Superior temporal gyrus (tissue), 1 donor: ENCODE measurements around the gene EHMT1.
"Not testable (repeated sequence)": the region's sequence is repeated elsewhere in the genome, so short reads cannot be mapped to it uniquely, and the experiment has no call there.

Source experiments
- DNase-seq: peaks from one replicate; pipeline ENCODE4 v3.0.0-alpha.2; 2016; ENCODE audit errors: extremely low spot score

Gene EHMT1

GRCh38 chr9:137759649-137760321 is 141.0 kb downstream of the EHMT1 start:
- no peak for DNase-seq

DNA sequence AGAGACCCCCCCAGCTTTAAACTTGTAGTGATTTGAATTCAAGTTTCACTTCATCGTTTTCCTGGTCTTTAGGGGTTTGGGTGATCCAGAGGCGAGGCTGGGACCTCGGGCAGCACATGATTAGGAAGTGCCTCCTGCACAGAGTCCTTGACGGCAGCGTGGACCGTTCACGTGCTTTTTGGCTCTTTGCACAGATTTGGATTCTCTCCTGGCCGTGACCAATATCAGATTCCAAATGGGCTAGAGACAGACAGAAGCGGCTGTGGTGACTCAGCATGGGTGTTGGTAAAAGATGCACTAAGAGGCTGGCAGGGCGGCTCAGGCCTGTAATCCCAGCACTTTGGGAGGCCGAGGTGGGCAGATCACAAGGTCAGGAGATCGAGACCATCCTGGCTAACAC is 141.6 kb downstream of the EHMT1 start:
- peak; percentile 20 for DNase-seq

- DNase-seq, result no peak
Measured at GRCh38 chr9:137761032-137761431, 142.2 kb downstream of the EHMT1 start.

- DNase-seq, result no peak
Measured at GRCh38 chr9:137761793-137762192, 143.0 kb downstream of the EHMT1 start.

DNA sequence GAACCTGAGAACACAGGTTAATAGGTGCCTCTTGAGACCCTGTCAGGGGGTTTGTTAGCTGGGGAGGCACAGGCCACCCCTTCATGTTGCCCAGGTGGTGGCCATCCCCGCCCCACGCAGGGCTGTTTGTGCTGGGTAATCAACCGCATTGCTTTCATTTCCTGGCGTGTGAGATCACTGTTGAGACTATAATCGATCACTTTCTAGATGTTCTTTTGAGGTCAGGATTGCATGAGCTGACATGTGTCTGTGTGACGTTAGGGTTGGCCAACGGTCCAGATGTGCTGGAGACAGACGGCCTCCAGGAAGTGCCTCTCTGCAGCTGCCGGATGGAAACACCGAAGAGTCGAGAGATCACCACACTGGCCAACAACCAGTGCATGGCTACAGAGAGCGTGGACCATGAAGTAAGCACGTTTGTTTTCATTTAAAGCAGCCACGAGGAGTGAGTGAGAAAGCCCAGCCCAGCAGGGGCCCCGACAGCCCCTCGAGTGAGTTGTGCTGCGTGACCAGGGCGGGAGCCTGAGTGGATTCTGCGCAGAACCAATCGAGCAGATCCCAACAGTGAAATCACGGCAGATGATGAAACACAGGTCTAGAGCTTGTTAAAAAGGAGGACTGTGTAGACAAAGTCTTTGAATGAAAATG is 143.7 kb downstream of the EHMT1 start:
- no peak for DNase-seq

- no peak for DNase-seq
Measured at GRCh38 chr9:137763271-137763955, 144.6 kb downstream of the EHMT1 start.

- peak; percentile 90 for DNase-seq
Measured at GRCh38 chr9:137764171-137764671, 145.4 kb downstream of the EHMT1 start.

DNA sequence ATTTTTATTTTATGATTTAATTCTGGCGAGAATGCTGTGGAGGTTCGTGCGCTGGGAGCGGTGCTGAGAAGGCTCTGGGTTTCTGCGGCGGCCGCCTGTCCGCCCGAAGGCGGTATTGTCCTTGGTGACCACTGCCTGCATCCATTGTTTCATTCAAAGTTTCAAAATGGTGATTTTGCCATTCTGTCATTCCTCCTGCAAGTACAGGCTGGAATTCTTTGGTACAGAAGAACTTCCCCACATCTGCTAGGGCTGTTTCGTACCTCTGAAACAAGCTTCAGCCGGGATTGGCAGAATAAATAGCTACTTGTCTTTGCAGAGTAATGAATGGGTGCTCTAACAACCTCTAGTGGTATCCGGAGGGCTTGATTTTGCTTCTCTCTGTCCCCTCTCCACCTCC is 146.2 kb downstream of the EHMT1 start:
- peak; percentile 53 for DNase-seq

DNA sequence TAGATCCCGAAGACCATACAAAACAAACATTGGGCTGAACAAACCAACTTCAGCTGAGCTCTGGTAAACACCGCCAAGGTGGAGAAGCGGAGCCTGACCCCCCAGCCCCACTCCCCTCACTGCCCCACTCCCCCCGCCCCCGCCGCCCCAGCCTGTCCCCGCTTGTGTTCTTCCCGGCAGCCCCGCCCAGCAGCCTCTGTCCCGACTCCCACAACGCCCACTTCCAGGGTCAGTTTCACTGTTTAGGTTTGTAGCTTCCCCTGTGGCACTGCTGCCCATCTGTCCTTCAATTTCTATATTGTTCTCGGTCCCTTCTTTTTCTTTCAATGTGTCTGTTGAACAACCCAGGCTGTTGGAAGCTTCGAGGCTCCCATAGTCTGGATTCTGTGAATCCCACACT is 146.7 kb downstream of the EHMT1 start:
- DNase-seq, result no peak

GRCh38 chr9:137771580-137771979 is 152.8 kb downstream of the EHMT1 start:
- no peak for DNase-seq

- no peak for DNase-seq
Measured at GRCh38 chr9:137772281-137772873, 153.6 kb downstream of the EHMT1 start.

DNA sequence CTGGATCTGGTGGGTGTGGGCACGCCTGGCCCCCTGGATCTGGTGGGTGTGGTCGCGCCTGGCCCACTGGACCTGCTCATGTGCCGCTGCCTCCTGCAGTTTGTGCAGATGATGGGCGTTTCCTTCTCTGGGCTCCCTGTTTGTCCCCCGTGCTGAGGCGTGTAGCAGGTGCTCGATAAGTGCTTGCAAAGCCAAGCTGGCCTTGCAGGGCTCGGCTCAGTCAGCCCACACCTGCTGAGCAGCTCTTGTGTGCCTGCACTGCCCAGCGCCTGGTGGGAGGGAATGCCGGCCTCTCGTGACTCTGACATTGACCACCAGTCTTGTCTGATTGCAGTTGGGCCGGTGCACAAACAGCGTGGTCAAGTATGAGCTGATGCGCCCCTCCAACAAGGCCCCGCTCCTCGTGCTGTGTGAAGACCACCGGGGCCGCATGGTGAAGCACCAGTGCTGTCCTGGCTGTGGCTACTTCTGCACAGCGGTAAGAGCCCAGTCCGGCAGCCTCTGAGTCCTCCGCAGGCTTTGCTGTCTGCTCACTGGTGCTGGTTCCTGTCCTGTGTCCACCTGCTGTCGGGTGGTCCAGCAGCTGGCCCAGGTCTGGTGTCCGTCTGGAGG is 156.1 kb downstream of the EHMT1 start:
- DNase-seq, result no peak

GRCh38 chr9:137776306-137776995 is 157.6 kb downstream of the EHMT1 start:
- no peak for DNase-seq

GRCh38 chr9:137777761-137778160 is 159.0 kb downstream of the EHMT1 start:
- DNase-seq, result no peak

DNA sequence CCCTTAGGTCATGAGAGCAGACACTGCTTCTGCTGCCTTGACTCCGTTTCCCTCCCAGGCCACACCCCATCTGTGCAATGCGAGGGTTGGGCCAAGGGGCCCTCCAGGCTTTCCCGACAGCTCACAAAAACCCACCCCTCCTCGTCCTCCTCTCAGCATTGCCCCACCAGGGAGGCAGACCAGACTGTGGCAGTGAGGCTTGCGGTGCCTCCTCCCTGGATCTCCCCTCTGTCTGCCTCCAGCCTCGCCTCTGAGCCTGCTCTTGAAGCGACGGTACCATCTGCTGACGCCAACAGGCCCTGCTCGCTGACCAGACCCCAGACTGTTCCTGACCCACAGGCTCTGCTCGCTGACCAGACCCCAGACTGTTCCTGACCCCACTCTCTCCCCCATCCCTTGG is 159.5 kb downstream of the EHMT1 start:
- DNase-seq, result no peak

DNA sequence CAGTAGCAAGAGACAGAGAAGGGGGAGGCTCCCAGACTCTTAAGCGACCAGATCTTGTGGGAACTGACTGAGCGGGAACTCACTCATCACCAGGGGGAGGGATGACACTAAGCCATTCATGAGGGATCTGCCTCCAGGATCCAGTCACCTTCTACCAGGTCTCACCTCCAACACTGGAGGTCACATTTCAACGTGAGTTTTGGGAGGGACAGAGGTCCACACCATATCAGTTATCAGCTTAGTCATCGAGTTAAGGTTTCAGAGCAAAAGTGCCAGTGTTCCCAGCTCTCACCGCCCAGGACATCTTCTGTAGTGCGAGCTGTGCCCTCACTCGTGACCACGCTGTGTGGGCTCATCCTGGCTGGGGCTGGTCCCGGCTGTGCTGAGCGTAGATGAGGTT is 160.1 kb downstream of the EHMT1 start:
- no peak for DNase-seq

GRCh38 chr9:137780031-137780430 is 161.2 kb downstream of the EHMT1 start:
- not testable (repeated sequence) for DNase-seq

DNA sequence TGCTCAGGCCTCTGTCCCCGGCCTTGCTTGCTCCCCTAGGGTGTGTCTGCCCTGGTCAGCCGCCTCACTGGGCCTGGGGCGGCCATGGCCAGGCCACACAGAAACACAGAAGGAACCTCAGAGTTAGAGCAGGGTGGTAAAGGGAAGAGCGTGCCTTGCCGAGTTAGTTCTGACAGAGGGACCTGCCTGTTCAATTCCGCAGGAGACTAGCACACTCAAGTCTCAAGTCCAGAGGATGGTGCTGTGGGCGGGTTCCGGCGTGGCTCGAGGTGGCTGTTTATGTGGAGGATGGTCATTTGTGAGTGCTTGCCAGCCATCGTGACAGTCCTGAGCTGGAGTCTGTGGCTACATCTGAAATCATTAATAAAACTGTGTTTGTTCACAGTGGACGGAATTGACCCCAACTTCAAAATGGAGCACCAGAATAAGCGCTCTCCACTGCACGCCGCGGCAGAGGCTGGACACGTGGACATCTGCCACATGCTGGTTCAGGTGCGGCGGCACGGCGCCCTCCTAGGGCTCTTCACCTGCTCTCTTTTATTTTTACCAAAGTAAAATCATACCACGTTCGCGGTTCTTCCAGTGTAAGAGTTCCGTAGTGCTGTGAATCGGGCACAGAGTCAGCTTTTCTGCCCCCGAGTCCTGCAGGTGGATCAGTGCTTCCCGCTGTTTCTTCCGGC is 163.2 kb downstream of the EHMT1 start:
- no peak for DNase-seq

GRCh38 chr9:137783521-137783920 is 164.7 kb downstream of the EHMT1 start:
- DNase-seq, result no peak

- no peak for DNase-seq
Measured at GRCh38 chr9:137784046-137784445, 165.2 kb downstream of the EHMT1 start.
